GM12892 (cell line): ENCODE data around the gene FAM181A.

ENCODE experiments used
- POLR2A ChIP-seq: IDR thresholded peaks from 2 replicates; pipeline ENCODE4 v1.6.1; 2011; ENCODE audit warnings: low read depth, low read length, control low read depth
- POLR2AphosphoS5 ChIP-seq: IDR thresholded peaks from 2 replicates; pipeline ENCODE4 v1.6.1; 2011; ENCODE audit warnings: low read depth, low read length, control low read depth

GRCh38 chr14:93943052-93943451 is 15.9 kb downstream of the FAM181A start:
- TF ChIP-seq POLR2A = no peak
- no peak for TF ChIP-seq POLR2AphosphoS5
